Endodermal cell (in vitro differentiated cells): ENCODE results near the gene DNMT3B. TPM values are rescaled to one million over a fixed set of nuclear protein-coding genes. Genes with fewer than 3 reads are reported as not detected.
"Not testable (repeated sequence)": the region's sequence is repeated elsewhere in the genome, so short reads cannot be mapped to it uniquely, and the experiment has no call there.

Experiments
- DNase-seq: peaks from one replicate; pipeline ENCODE4 v3.0.0-alpha.2; 2017
- H3K27ac ChIP-seq: 2 replicates; pipeline ENCODE4 v1.5.1; 2013; ENCODE audit warnings: mild to moderate bottlenecking, low read depth, low read length, moderate library complexity
- H3K27me3 ChIP-seq: 2 replicates; pipeline ENCODE4 v1.6.1; 2013; ENCODE audit warnings: mild to moderate bottlenecking, low read length, moderate library complexity; ENCODE audit not compliant: insufficient read depth, control insufficient read depth, poor library complexity, severe bottlenecking
- H3K36me3 ChIP-seq: 2 replicates; pipeline ENCODE4 v1.7.0; 2013; ENCODE audit warnings: mild to moderate bottlenecking, low read length, moderate library complexity; ENCODE audit not compliant: control insufficient read depth, insufficient read depth
- H3K4me1 ChIP-seq: one replicate; pipeline ENCODE4 v1.7.0; 2013; ENCODE audit warnings: low read length; ENCODE audit not compliant: control insufficient read depth, insufficient read depth
- H3K4me3 ChIP-seq: 2 replicates; pipeline ENCODE4 v1.5.1; 2013; ENCODE audit warnings: mild to moderate bottlenecking, low read length, moderate library complexity
- H3K9ac ChIP-seq: 2 replicates; pipeline ENCODE4 v1.6.1; 2013; ENCODE audit warnings: mild to moderate bottlenecking, low read length, moderate library complexity; ENCODE audit not compliant: poor library complexity, severe bottlenecking; ENCODE audit errors: extremely low read depth
- H3K9me3 ChIP-seq: 2 replicates; pipeline ENCODE4 v1.6.1; 2013; ENCODE audit warnings: mild to moderate bottlenecking, low read length, moderate library complexity; ENCODE audit not compliant: control insufficient read depth
- H3K27ac Mint-ChIP-seq: 2 replicates; pipeline ENCODE4 v1.8.0; 2020; ENCODE audit warnings: mixed read lengths
- H3K27me3 Mint-ChIP-seq: 2 replicates; pipeline ENCODE4 v1.8.0; 2021; ENCODE audit warnings: mild to moderate bottlenecking, mixed read lengths; ENCODE audit not compliant: insufficient read depth
- H3K36me3 Mint-ChIP-seq: 2 replicates; pipeline ENCODE4 v1.8.0; 2020; ENCODE audit warnings: low read depth, mixed read lengths
- H3K4me1 Mint-ChIP-seq: 2 replicates; pipeline ENCODE4 v1.8.0; 2020; ENCODE audit warnings: mixed read lengths
- H3K4me3 Mint-ChIP-seq: 2 replicates; pipeline ENCODE4 v1.8.0; 2020; ENCODE audit warnings: mild to moderate bottlenecking, moderate library complexity, mixed read lengths
- H3K9me3 Mint-ChIP-seq: 2 replicates; pipeline ENCODE4 v1.8.0; 2020; ENCODE audit warnings: mild to moderate bottlenecking, mixed read lengths
- WGBS, 2 experiments: methylation state at CpG; one replicate each; pipeline versions ENCODE4 v1.1.5 to v1.1.7; 2013; ENCODE audit warnings: missing lambda C conversion rate in 2 of 2, mixed read lengths in 1 of 2; ENCODE audit not compliant: insufficient coverage in 1 of 2, insufficient read length in 1 of 2; 5-methylcytosine and 5-hydroxymethylcytosine counted together
- total RNA-seq, 2 donors: library from RNA; stranded (reverse); fragmentation: NEBNext Ultra II Directional in 1 of 2; extraction: Animal tissue kit (Norgen Biotek cat#: 25700) in 1 of 2; gene quantifications; 2 replicates in 1 of 2; 3 replicates in 1 of 2; pipeline ENCODE4 v1.2.1, GENCODE V29; 2021
- TF ChIP-seq, protein P1 (sequence below): fragments of 200-600 bp; sonication (generic); conservative IDR thresholded peaks from 2 replicates; pipeline ENCODE4 v1.5.0; 2021; ENCODE audit warnings: antibody characterized with exemption, mild to moderate bottlenecking

Gene DNMT3B
- total RNA-seq, 2 donors from 2014 or later, result 82.1 to 283 TPM

DNA sequence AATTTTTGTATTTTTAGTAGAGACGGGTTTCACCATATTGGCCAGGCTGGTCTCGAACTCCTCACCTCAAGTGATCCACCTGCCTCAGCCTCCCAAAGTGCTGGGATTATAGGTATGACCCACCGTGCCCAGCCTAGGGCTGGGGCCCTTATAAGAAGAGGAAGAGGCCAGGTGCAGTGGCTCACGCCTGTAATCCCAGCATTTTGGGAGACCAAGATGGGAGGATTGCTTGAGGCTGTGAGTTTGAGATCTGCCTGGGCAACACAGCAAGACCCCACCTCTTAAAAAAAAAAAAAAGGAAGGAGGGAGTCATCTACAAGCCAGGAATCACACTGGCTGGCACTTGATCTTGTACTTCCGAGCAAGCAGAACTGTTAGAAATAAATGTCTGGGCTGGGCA lies 32.9 kb upstream of the DNMT3B start:
- Mint-ChIP-seq H3K36me3 (peaks cover 71% of the 10 kb centered on the region), H3K4me1 (peaks cover 18% of the 10 kb centered on the region), H3K27ac (peak overlapping the region; percentile 70)
- not testable (repeated sequence) for H3K9me3 ChIP-seq, H3K9ac ChIP-seq, H3K27ac ChIP-seq, H3K4me1 ChIP-seq, DNase-seq, H3K9me3 Mint-ChIP-seq, H3K4me3 Mint-ChIP-seq, H3K27me3 Mint-ChIP-seq, H3K4me3 ChIP-seq, H3K27me3 ChIP-seq
- 97 to 100% methylated on average over 4 to 5 of the region's 5 CpGs for WGBS, 2 experiments
- H3K36me3 ChIP-seq, result peaks cover 29% of the 10 kb centered on the region

DNA sequence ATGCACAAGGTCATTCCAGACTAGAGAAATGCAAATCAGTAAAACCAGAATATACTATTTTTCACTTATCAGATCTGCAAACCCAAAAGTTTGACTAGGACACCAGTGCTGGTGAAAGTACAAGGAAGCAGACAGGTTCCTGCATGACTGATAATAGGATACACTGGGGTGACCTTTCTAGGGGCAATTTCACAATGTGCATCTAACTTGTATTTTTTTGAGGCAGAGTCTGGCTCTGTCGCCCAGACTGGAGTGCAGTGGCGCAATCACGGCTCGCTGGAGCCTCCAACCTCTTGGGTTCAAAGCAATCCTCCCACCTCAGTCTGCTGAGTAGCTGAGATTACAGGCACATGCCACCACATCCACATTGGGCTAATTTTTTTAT lies 30.3 kb upstream of the DNMT3B start:
- H3K9ac ChIP-seq, result no peak overlapping the region
- H3K9me3 Mint-ChIP-seq, result no peaks in the 10 kb centered on the region
- H3K4me1 ChIP-seq, result no peaks in the 10 kb centered on the region
- H3K27ac Mint-ChIP-seq, result peak overlapping the region; percentile 92
- H3K9me3 ChIP-seq, result no peaks in the 10 kb centered on the region
- H3K36me3 ChIP-seq, result peaks cover 13% of the 10 kb centered on the region
- no peaks in the 10 kb centered on the region for H3K27me3 ChIP-seq
- peaks cover 21% of the 10 kb centered on the region for H3K4me1 Mint-ChIP-seq
- H3K4me3 ChIP-seq, result no peak overlapping the region
- H3K4me3 Mint-ChIP-seq, result no peak overlapping the region
- no peaks in the 10 kb centered on the region for H3K27me3 Mint-ChIP-seq
- no peak overlapping the region for H3K27ac ChIP-seq
- DNase-seq, result no peak
- TF ChIP-seq, protein P1, sequence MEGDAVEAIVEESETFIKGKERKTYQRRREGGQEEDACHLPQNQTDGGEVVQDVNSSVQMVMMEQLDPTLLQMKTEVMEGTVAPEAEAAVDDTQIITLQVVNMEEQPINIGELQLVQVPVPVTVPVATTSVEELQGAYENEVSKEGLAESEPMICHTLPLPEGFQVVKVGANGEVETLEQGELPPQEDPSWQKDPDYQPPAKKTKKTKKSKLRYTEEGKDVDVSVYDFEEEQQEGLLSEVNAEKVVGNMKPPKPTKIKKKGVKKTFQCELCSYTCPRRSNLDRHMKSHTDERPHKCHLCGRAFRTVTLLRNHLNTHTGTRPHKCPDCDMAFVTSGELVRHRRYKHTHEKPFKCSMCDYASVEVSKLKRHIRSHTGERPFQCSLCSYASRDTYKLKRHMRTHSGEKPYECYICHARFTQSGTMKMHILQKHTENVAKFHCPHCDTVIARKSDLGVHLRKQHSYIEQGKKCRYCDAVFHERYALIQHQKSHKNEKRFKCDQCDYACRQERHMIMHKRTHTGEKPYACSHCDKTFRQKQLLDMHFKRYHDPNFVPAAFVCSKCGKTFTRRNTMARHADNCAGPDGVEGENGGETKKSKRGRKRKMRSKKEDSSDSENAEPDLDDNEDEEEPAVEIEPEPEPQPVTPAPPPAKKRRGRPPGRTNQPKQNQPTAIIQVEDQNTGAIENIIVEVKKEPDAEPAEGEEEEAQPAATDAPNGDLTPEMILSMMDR, result no peak
- WGBS, 2 experiments, result 67 to 83% methylated on average over 1 to 4 of the region's 4 CpGs
- H3K36me3 Mint-ChIP-seq, result peaks cover 62% of the 10 kb centered on the region

DNA sequence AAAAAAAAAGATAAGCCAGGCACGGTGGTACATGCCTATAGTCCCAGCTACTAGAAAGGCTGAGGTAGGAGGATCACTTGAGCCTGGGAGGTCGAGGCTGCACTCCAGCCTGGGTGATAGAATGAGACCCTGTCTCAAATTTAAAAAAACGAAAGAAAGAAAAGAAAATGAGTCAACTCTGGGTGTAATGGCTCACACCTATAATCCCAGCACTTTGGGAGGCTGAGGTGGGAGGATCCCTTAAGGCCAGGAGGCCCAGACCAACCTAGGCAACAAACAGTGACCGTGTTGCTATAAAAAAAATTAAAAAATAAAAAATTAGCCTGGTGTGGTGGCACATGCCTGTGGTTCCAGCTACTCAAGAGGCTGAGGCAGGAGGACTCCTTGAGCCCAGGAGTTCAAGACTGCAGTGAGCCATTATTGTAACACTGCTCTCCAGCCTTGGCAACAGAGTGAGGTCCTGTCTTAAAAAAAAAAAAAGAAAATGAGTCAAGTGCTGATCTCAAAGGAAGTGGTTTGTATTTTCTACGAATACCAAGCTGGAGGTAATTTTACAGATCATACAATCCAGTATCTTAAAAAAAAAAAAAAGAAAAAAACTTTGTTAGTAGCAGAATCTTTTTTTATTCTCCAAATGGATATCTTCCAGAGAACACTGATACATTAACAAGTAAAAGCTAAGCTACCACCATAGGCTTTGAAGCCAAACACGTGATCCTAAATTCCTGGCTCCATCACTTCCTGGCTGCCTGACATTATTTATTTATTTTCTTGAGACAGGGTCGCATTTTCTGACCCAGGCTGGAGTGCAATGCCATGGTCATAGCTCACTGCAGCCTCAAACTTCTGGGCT lies 24.6 kb upstream of the DNMT3B start:
- Mint-ChIP-seq H3K9me3 (no peaks in the 10 kb centered on the region), H3K36me3 (peaks cover 26% of the 10 kb centered on the region), H3K4me3 (no peak overlapping the region), H3K4me1 (peaks cover 15% of the 10 kb centered on the region), H3K27me3 (no peaks in the 10 kb centered on the region), H3K27ac (no peak overlapping the region)
- Histone ChIP-seq H3K9ac (no peak overlapping the region), H3K4me1 (no peaks in the 10 kb centered on the region), H3K36me3 (peaks cover 2% of the 10 kb centered on the region), H3K27ac (no peak overlapping the region), H3K9me3 (no peaks in the 10 kb centered on the region), H3K27me3 (no peaks in the 10 kb centered on the region), H3K4me3 (no peak overlapping the region)
- 80 to 87% methylated on average over 4 to 6 of the region's 7 CpGs for WGBS, 2 experiments
- TF ChIP-seq, protein P1, result no peak
- no peak for DNase-seq
